ENCODE measurements around the gene CD19.
"Not testable (repeated sequence)": the region's sequence is repeated elsewhere in the genome, so short reads cannot be mapped to it uniquely, and the experiment has no call there.

CD19 gene

GRCh38 chr16:28935924-28936783 is 4.4 kb downstream of the CD19 start:
- DNase-seq (ENCODE audit: low read depth in 1 of 2, low spot score in 1 of 2) = peak; percentile 48 to 73

GRCh38 chr16:28936784-28937155 is 5.0 kb downstream of the CD19 start:
- no peak for DNase-seq (ENCODE audit: low read depth in 1 of 2, low spot score in 1 of 2)

GRCh38 chr16:28937222-28937876 is 5.6 kb downstream of the CD19 start:
- no peak for DNase-seq (ENCODE audit: low read depth in 1 of 2, low spot score in 1 of 2)

GRCh38 chr16:28938721-28939120 is 7.0 kb downstream of the CD19 start:
- DNase-seq (ENCODE audit: low read depth in 1 of 2, low spot score in 1 of 2) = no peak

- DNase-seq (ENCODE audit: low read depth in 1 of 2, low spot score in 1 of 2) = not testable (repeated sequence)
These were observed 8.1 kb downstream of the CD19 start for GRCh38 chr16:28939825-28940224.

- DNase-seq (ENCODE audit: low read depth in 1 of 2, low spot score in 1 of 2) = no peak
These were observed 11.5 kb downstream of the CD19 start for GRCh38 chr16:28943281-28943680.

GRCh38 chr16:28946681-28947080 is 14.9 kb downstream of the CD19 start:
- no peak for DNase-seq (ENCODE audit: low read depth in 1 of 2, low spot score in 1 of 2)

GRCh38 chr16:28950648-28951409 is 19.1 kb downstream of the CD19 start, which contains the start of gene NFATC2IP:
Gene NFATC2IP, plus strand, starts transcription at chr16:28950937. Its CDS starts 75 bp downstream, at chr16:28951012.
- peak; percentile 99 to 100 for DNase-seq (ENCODE audit: low read depth in 1 of 2, low spot score in 1 of 2)

- no peak for DNase-seq (ENCODE audit: low read depth in 1 of 2, low spot score in 1 of 2)
These were observed 19.7 kb downstream of the CD19 start for GRCh38 chr16:28951410-28951943.

- DNase-seq (ENCODE audit: low read depth in 1 of 2, low spot score in 1 of 2) = no peak
These were observed 26.4 kb downstream of the CD19 start for GRCh38 chr16:28958216-28958615.

- DNase-seq (ENCODE audit: low read depth in 1 of 2, low spot score in 1 of 2) = no peak
These were observed 27.1 kb downstream of the CD19 start for GRCh38 chr16:28958836-28959235.

GRCh38 chr16:28964072-28964471 is 32.3 kb downstream of the CD19 start:
- DNase-seq (ENCODE audit: low read depth in 1 of 2, low spot score in 1 of 2) = no peak

- no peak for DNase-seq (ENCODE audit: low read depth in 1 of 2, low spot score in 1 of 2)
These were observed 32.7 kb downstream of the CD19 start for GRCh38 chr16:28964496-28964895.

GRCh38 chr16:28967156-28967555 is 35.4 kb downstream of the CD19 start:
- no peak for DNase-seq (ENCODE audit: low read depth in 1 of 2, low spot score in 1 of 2)

GRCh38 chr16:28969696-28970095 is 37.9 kb downstream of the CD19 start:
- DNase-seq (ENCODE audit: low read depth in 1 of 2, low spot score in 1 of 2) = not testable (repeated sequence)

- DNase-seq (ENCODE audit: low read depth in 1 of 2, low spot score in 1 of 2) = no peak
These were observed 42.3 kb downstream of the CD19 start for GRCh38 chr16:28974007-28974436.

GRCh38 chr16:28974437-28975157 is 42.8 kb downstream of the CD19 start, which contains the start of gene SPNS1:
Gene SPNS1, plus strand, starts transcription at chr16:28974778. Its CDS starts 374 bp downstream, at chr16:28975152.
- DNase-seq (ENCODE audit: low read depth in 1 of 2, low spot score in 1 of 2) = peak; percentile 79 to 85

GRCh38 chr16:28975158-28975599 is 43.4 kb downstream of the CD19 start:
- DNase-seq (ENCODE audit: low read depth in 1 of 2, low spot score in 1 of 2) = no peak

GRCh38 chr16:28977703-28978662 is 46.2 kb downstream of the CD19 start:
- no peak for DNase-seq (ENCODE audit: low read depth in 1 of 2, low spot score in 1 of 2)
